ENCODE results near the gene CMC2.

DNA sequence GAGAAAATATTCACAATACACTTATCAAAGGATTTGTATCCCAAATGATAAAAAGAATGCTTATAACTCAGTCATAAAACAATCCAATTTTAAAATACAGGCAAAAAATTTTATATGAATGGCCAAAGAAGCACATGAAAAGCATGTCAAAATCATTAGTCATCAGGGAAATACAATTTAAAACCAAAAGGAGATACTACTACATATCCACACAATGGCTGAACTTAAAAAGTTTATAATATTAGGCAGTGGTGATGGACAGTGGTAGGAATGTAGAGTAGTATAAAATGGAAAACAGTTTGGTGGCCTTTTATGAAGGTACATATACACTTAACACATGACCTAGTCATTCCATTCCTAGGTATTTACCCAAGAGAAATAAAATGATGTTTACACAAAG is 12.2 kb downstream of the CMC2 start:
- TF ChIP-seq POLR2A (IDR thresholded peaks at IDR 0.05; ENCODE audit: low read depth, low read length) (no peak), POLR2AphosphoS5 (IDR thresholded peaks at IDR 0.05; ENCODE audit: low read depth, low read length) (no peak)
